ENCODE results near the gene LIN9. TPM values are rescaled to one million over a fixed set of nuclear protein-coding genes. Genes with fewer than 3 reads are reported as not detected.
"Not testable (repeated sequence)": the region's sequence is repeated elsewhere in the genome, so short reads cannot be mapped to it uniquely, and the experiment has no call there.

Gene LIN9
- total RNA-seq, 4 donors from 2014 or later = 0.59 to 15.1 (median 3.9) TPM

DNA sequence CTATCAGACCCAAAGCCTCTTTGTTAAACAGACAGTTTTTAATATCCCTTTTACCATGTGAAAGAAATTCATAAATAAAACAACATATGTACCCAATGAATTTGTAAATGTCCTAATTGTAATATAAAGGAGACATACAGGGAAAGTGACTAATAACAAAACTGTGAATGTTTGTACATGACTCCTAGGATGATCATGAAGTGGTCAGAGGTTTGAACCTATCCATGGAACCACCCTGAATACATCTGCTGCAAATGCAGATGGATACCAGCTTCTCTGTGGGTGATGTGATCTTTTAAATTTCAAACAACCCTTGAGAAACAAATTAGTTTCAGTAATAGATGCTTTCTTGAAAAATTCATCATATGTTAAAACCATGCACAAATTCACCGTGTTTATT is 105.7 kb downstream of the LIN9 start:
- Histone ChIP-seq H3K27ac (no peak overlapping the region), H3K36me3 (no peaks in the 10 kb centered on the region), H3K4me3 (no peak overlapping the region), H3K4me1 (no peaks in the 10 kb centered on the region), H3K9me3 (no peaks in the 10 kb centered on the region), H3K27me3 (peaks cover 0 to 4% of the 10 kb centered on the region in 2 donors)
- no peak for DNase-seq
- TF ChIP-seq POLR2A (IDR thresholded peaks at IDR 0.05) = no peak
- TF ChIP-seq, protein P1, sequence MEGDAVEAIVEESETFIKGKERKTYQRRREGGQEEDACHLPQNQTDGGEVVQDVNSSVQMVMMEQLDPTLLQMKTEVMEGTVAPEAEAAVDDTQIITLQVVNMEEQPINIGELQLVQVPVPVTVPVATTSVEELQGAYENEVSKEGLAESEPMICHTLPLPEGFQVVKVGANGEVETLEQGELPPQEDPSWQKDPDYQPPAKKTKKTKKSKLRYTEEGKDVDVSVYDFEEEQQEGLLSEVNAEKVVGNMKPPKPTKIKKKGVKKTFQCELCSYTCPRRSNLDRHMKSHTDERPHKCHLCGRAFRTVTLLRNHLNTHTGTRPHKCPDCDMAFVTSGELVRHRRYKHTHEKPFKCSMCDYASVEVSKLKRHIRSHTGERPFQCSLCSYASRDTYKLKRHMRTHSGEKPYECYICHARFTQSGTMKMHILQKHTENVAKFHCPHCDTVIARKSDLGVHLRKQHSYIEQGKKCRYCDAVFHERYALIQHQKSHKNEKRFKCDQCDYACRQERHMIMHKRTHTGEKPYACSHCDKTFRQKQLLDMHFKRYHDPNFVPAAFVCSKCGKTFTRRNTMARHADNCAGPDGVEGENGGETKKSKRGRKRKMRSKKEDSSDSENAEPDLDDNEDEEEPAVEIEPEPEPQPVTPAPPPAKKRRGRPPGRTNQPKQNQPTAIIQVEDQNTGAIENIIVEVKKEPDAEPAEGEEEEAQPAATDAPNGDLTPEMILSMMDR (IDR thresholded peaks at IDR 0.05) = no peak
- intact Hi-C loops (cut with DNase I; ENCODE audit: low total_unique reads) = no loop called here

DNA sequence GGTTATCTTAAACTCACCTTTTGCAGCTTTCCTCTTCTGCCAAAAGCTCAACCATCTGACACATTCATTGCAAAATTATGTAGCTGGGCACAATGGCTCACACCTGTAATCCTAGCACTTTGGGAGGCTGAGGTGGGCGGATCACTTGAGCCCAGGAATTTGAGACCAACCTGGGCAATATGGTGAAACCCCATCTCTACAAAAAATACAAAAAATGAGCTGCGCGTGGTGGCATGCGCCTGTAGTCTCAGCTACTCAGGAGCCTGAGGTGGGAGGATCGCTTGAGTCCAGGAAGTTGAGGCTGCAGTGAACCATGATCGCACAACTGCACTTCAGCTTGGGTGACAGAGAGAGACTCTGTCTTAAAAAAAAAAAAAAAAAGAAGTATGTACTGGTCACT is 106.3 kb downstream of the LIN9 start:
- DNase-seq; H3K9me3 ChIP-seq; H3K4me3 ChIP-seq; H3K27me3 ChIP-seq; H3K4me1 ChIP-seq; H3K36me3 ChIP-seq; intact Hi-C loops (cut with DNase I; ENCODE audit: low total_unique reads); H3K27ac ChIP-seq: not testable (repeated sequence)

DNA sequence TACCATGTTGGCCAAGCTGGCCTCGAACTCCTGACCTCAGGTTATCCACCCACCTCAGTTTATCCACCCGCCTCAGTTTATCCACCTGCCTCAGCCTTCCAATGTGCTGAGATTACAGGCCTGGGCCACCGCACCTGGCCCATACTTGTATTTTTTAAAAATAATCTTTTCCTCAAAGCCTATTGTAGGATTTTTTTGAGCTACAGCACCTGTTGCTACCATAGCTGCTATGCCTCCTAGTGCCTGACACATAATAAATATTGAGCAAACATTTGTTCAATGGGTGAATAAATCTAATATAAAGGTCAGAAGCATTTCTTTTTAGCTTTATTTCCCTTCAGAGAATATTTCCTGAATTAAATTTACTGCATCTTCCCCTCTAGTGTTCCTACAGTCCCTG is 106.7 kb downstream of the LIN9 start:
- intact Hi-C loops (cut with DNase I; ENCODE audit: low total_unique reads) = no loop called here

DNA sequence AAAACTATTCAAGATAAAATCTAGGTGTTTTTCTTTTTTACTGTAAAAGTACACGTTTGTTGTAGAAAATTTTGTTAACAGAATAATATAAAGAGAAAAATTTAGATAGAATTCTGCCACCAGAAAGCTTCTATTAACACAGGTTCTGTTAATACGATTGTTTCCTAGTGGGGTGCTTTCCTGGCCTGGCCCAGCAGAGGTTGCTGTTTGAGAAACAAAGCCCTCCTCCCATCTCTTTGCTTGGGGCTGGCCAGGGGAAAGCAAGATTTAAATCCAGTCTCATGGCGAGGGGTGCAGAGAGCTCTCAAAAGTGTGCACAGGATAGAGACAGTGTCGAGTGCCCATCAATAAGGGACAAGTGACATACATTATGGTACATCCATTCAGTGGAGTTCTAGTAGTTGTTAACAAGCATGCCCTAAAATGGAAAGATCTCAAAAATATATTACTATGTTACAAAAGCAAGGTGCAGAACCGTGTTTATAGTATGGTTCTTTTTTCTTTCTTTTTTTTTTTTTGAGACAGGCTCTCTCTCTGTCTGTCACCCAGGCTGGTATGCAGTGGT is 107.9 kb downstream of the LIN9 start:
- H3K9me3 ChIP-seq = no peaks in the 10 kb centered on the region
- peaks cover 0 to 4% of the 10 kb centered on the region in 2 donors for H3K27me3 ChIP-seq
- TF ChIP-seq POLR2A (IDR thresholded peaks at IDR 0.05) = no peak
- TF ChIP-seq, protein P1 (IDR thresholded peaks at IDR 0.05) = no peak
- no peak overlapping the region for H3K4me3 ChIP-seq
- H3K36me3 ChIP-seq = no peaks in the 10 kb centered on the region
- no peaks in the 10 kb centered on the region for H3K4me1 ChIP-seq
- DNase-seq = no peak
- intact Hi-C loops (cut with DNase I; ENCODE audit: low total_unique reads) = no loop called here
- H3K27ac ChIP-seq = no peak overlapping the region

More for the DNA sequence above, 106.7 kb downstream of the LIN9 start:
- H3K27ac ChIP-seq = no peak overlapping the region
- no peak for DNase-seq
- no peaks in the 10 kb centered on the region for H3K9me3 ChIP-seq
- TF ChIP-seq POLR2A (IDR thresholded peaks at IDR 0.05) = no peak
- TF ChIP-seq, protein P1 (IDR thresholded peaks at IDR 0.05) = no peak
- H3K4me1 ChIP-seq = no peaks in the 10 kb centered on the region
- H3K36me3 ChIP-seq = no peaks in the 10 kb centered on the region
- peaks cover 0 to 4% of the 10 kb centered on the region in 2 donors for H3K27me3 ChIP-seq
- no peak overlapping the region for H3K4me3 ChIP-seq

DNA sequence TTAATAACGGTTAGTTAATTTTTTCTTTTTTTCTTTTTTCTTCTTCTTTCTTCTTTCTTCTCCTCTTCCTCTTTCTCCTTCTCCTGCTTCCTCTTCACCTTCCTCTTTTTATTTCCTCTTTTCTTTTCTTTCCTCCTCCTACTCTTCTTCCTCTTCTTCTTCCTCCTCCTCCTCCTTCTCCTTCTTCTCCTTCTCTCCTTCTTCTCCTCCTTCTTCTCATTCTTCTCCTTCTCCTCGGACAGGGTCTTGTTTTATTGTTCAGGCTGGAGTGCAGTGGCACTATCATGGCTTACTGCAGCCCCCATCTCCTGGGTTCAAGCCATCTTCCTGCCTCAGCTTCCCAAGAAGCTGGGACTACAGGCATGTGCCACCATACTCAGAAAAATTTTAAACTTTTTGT is 109.0 kb downstream of the LIN9 start:
- intact Hi-C loops (cut with DNase I; ENCODE audit: low total_unique reads) = no loop called here
- Histone ChIP-seq H3K27me3 (peaks cover 0 to 4% of the 10 kb centered on the region in 2 donors), H3K27ac (no peak overlapping the region), H3K4me3 (no peak overlapping the region), H3K4me1 (no peaks in the 10 kb centered on the region), H3K9me3 (no peaks in the 10 kb centered on the region), H3K36me3 (no peaks in the 10 kb centered on the region)
- TF ChIP-seq, protein P1 (IDR thresholded peaks at IDR 0.05) = no peak
- no peak for TF ChIP-seq POLR2A (IDR thresholded peaks at IDR 0.05)
- no peak for DNase-seq

DNA sequence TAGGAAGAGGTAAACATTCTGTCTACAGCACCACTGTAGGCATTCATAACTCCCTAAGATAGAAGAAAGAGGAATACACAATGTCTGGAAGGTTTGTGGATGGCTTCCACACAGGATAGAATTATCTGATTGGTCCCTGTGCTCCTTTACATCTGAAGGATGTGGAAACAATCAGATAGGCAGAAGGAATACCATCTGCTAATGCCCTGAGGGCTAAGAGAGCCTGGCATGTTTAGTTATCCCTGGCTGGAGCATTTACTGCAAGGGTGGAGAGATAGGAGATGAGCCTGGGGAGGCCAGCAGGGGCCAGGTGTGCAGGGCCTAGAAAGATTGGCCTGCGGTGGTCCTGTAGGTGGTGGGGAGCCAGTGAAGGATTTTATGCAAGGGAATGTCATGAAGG is 113.8 kb downstream of the LIN9 start:
- H3K4me3 ChIP-seq = no peak overlapping the region
- no peaks in the 10 kb centered on the region for H3K36me3 ChIP-seq
- no peaks in the 10 kb centered on the region for H3K4me1 ChIP-seq
- H3K27ac ChIP-seq = no peak overlapping the region
- TF ChIP-seq, protein P1 (IDR thresholded peaks at IDR 0.05) = no peak
- no peaks in the 10 kb centered on the region for H3K9me3 ChIP-seq
- intact Hi-C loops (cut with DNase I; ENCODE audit: low total_unique reads) = no loop called here
- no peak for DNase-seq
- H3K27me3 ChIP-seq = no peaks in the 10 kb centered on the region
